NOMO-1 (cell line): ENCODE data around the gene ATRN.

Experiments used
- DNase-seq, 2 experiments: peaks; one replicate each; lab custom pipeline; 2025; ENCODE audit not compliant: unreplicated experiment in 2 of 2; lab: John Stamatoyannopoulos, UW

ATRN gene

GRCh38 chr20:3653921-3654320, 183.1 kb downstream of the ATRN start:
- DNase-seq: no peak

DNA sequence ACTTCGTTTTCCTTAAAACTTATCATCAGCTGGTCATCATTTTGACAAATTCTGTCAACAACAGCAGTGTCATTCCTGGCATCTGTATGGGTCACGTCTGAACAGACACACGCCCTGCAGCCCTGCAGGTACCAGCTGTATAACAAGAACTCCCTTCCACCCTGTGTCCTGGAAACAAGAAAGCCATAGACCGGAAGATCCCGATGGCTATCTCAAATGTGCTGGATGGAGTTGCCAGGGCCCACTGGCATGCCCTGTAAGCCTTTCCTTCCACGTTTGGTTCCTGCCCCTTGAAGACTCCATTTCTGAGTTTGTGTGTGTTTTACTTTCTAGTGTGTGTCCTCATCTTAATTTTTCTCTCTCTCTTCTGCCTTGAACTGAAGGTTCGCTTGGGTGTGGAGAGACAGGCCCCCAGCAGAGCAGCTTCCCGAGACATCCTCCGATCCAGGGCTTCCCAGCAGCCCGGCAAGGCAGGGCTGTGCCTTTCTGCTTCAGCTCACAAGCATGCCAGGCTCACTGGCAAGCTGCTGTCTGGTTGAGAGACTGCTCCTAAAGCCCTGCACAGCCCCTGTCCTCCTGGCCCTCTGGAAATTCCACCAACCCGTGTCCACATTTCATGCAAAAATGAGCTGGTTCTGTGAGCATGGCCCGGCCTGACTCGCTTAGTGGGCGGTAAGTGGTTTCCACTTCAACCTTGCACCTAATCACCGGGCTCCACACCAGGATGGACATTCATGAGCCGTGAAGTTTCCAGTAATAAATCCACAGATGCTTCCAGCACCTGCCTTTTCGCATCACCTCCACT, 183.7 kb downstream of the ATRN start:
- DNase-seq: no peak

DNA sequence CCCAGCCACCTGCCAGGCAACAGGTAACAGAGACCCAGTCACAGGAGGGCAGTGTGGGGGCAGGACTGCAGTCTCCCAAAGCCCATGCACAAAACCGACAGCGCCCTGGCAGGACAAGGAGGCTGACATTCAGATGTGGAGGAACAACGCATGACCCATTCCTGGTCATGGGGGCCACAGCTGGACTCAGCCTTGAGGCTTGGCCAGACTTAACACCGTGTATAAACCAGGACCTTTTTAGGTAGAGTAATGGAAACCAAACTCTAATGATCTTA, 184.2 kb downstream of the ATRN start:
- DNase-seq: no peak

DNA sequence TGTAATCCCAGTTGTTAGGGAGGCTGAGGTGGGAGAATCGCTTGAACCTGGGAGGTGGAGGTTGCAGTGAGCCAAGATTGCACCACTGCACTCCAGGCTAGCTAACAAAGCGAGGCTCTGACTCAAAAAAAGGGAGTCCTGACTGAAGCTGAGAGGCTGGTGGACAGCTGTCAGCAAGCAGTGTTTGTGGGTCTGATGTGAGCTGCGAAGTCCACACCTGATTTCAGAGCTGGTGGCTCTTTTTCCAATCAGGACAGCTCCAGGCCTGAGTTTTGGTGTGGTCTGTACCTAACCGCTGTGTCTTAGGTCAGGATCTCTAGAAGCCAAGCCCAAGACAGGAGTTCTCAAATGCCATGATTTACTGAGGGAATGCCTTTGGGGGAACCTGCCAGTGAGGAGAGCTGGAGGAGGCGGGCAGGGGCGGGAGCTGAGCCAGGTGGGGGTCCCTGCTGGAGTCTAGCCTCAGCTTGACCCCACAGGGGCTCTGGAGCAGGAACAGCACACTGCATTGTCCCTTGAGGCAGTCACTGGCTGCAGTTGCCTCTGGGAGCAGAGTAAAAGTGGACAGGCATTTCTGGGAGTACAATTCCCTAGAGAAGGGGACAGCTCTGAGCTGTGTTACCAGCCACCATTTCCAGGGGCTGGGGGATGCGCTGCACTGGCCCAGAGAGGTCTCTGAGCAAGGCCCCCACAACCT, 187.3 kb downstream of the ATRN start:
- DNase-seq: no peak

DNA sequence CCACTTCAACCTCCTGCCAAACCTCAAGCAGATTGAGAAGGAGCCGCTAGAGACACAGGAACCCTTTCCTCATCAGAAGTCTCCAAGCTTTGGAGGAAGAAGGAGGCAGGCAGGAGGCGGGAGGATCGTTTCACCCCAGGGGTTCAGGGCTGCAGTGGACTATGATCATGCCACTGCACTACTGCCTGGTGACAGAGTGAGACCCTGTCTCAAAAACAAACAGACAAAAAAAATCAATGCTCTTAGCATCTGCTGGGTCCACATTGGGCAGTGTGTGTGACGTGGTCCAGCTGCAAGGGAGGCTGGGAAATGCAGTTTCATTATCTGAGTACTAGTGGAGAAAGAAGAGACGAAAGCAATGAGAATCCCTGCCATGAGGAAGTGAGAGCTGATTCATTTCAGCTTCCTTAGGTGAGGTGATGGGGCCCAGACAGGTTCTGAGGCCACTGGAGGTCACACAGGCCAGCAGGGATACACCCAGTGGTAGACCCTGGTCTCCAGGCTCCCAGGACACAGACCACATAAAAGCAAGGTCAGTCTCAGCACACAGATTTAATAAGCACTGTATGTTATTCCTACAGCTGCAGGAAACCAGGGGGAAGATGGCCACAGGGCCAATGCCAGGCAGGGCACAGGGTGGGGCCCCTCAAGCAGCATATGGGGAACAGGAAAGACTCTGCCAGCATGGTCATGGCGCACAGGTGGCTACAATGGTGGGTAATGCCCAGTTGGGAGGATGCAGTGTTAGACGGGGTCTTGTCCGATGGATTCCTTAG, 188.1 kb downstream of the ATRN start:
- DNase-seq: peak; percentile 39 to 86

DNA sequence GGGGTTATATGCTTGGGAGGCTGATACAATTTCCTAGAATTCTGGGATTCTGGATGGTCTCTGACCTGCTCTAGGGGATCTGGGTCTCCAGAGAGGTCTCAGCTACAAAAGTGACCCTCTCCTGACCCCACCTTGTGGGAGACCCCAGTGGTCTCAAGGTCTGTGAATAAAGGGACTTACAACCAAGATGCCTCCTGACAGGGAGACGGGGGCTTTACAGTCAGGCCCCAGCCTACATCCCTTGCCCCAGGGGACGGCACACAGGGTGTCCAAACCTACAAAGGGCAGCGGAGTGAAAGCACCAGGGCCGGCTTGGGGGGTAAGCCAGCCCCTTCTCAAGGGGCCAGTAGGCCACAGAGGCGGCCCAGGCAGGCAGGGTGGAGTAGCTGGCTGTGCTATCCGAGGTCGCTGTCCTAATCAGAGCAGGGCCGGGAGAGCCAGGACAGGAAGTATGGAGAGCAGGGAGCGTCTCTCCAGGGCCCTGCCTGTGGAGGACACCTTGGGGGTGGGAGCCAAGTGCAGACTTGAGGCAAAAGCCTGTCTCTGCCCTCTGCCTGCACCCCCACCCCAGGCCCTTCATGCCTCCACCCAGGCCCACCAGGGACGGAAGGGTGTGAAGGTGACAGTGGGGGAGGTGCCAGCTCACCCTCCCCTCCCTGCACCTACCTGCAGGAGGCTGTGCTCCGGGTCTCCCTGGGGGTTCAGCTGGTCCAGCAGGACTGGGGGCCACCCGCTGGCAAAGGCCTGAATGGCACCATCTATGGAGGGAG, 188.9 kb downstream of the ATRN start:
- no peak for DNase-seq

GRCh38 chr20:3660262-3661059, 189.6 kb downstream of the ATRN start:
- no peak for DNase-seq

DNA sequence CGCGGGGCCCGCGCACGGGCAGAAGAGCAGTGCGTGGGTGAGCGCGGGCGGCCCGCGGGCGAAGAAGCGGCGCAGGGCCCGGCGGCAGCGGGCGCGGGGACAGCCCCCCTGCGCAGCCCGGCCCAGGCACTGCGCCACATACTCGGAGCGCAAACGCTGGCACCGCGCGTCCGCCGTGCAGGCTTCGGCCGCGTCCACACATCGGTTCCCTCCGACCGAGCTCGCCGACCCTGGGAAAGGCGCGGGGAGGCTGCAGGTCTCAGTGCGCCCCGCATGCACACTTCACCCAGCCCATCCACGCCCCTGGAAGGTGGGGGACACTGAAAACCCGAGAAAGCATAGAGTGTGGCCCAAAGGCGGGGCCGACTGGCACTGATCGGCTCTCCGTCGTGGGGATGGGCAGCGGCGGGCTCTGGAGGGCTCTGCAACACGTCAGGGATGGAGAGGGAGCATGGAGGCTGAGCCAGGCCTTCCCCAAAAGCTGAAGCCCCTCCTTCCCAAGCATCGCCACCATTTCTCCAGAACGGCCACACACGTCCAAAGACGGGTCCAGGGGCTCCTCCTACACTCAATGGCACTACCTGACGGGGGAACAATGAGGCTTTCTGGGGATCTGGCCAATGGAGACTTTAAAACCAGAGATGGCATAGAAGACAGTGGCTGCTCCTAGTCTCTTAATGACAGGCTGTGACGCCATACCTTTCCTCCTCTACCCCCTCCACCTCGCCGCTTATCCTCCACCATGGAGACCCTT, 190.4 kb downstream of the ATRN start:
- DNase-seq: no peak

DNA sequence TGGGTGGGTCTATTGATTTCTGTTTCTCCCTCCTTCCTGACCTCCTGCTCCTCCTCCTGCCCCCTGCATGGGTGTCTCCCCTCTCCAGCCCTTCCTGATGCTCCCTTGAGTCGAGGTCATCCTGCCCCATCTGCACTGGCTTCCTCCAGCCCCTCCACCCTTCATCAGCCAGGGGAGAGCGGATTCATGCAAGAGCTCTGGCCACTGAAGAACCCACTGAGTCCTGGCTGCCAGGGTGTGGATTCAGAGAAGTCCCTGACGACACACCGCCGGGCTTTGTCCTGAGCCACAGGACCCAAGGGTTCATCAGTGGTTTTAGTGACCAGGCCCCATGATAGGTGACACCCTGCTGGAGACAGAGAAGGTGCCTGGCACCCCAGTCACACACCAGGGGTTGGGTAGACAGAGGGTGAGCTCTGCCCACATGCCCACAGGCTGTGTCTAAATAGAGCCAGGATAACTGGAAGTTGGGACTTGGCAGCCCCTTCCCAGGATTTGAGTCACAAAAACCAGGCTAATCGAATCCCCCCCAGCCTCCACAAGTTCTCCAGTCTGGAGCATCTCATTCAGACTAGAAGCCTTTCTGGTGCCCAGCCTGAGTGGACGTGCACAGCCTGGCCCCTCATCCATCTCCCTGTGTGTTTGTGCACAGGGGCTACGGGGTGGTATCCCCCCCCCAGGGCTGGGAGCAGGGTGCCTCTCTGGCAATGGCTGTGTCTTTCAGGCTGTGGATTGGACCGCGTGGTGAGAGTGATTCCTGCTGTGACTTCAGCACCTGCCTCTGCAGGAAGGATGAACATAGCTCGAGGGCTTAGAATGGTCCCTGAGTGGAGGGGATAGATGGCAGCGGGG, 191.2 kb downstream of the ATRN start:
- no peak for DNase-seq

GRCh38 chr20:3663031-3663701, 192.3 kb downstream of the ATRN start, which contains the start of gene GFRA4:
Gene GFRA4, minus strand, starts transcription at chr20:3663399. Its CDS starts 0 bp downstream, at chr20:3663399.
- no peak for DNase-seq

- no peak for DNase-seq
Measured at GRCh38 chr20:3663858-3664257, 193.0 kb downstream of the ATRN start.

DNA sequence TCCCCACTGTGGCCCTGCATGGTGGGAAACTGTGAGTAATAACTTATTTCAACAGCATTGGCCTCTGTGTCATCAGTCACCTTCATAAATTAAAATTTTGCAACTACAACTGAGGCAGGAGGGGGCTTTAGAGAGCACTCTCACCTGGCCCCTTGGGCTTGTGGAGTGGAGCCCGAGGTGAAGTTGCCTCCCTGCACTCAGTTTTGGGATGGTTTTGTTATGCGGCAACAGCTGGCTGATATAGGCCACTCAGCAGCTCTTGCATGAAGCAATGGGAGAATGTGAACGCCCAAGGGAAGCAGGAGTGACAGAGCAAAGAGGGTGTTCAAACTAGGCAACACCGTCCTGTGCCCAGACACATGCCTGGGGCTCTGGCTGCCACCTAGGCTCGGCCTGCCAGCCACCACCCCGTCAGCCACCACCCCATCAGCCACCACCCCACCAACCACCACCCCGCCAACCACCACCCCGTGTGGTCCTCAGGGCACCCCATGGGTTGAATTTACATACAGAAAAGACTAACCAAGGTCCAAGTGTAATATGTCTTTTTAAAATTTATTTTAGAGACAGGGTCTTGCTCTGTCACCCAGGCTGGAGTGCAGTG, 196.7 kb downstream of the ATRN start:
- DNase-seq: no peak

DNA sequence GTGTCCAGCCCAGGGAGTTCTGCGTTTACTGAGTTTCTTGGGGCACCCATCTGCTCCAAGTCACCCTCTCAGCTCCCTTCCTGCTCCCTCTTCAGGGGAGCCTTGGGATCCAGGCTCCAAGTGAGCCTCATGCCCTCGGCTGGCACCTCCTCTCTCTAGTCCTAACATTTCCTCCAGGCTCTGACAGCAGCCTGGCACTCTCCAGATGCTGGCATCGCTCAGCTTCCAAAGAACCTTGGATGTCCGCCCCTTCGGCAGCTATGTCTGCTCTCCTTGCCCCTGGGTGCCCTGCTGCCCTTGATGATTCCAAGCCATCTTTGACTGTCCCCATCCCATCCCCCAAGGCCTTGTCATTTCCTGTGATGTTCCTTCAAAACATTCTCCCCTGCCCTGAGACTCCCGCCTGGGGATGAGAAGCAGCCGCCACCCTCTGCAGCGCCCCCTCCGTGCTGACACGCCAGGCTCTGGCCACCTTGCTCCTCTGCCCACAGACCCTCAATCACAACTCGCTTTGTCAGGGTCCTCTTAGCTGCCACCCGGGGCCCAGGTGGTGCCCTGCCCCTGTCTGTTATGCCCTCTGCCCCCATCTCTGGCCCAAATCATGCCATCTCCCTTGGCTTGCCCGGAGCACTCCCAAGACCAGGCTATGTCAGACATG, 199.0 kb downstream of the ATRN start:
- DNase-seq: no peak

- no peak for DNase-seq
Measured at GRCh38 chr20:3670511-3670910, 199.7 kb downstream of the ATRN start.

GRCh38 chr20:3670945-3671344, 200.1 kb downstream of the ATRN start:
- no peak for DNase-seq

GRCh38 chr20:3671986-3672546, 201.2 kb downstream of the ATRN start:
- no peak for DNase-seq
